GM12878 (cell line): ENCODE measurements around the gene OR52K2. TPM values are rescaled to one million over a fixed set of nuclear protein-coding genes. Genes with fewer than 3 reads are reported as not detected.

Experiments used
- ATAC-seq: fragments of 200-7000 bp; cut with Tn5 transposase; 3 replicates; pipeline ENCODE4 v1.9.1; 2020; ENCODE audit warnings: mild to moderate bottlenecking, moderate library complexity
- BruUV-seq: library from RNA; stranded (reverse); fragments of 400-500 nt; replicated peaks from 2 replicates; lab custom pipeline; 2021; lab: Mats Ljungman, UMichigan
- CTCF ChIA-PET: fragments of 300-600 bp; sonication (Branson Sonifier 250); formaldehyde crosslinking; extraction: SDS; loops from one replicate; lab custom pipeline; 2021; ENCODE audit warnings: inconsistent platforms; lab: Yijun Ruan, JAX
- POLR2A ChIA-PET: fragments of 350-600 bp; formaldehyde crosslinking; extraction: SDS; loops from one replicate; lab custom pipeline; 2021; ENCODE audit warnings: inconsistent platforms; lab: Charles Lee
- RAD21 ChIA-PET: fragments of 300-600 bp; sonication (Branson Sonifier 250); formaldehyde crosslinking; loops from one replicate; lab custom pipeline; 2023; ENCODE audit warnings: antibody characterized with exemption; ENCODE audit not compliant: unreplicated experiment; lab: Charles Lee
- SMC1A ChIA-PET: fragments of 300-600 bp; sonication (Branson Sonifier 250); formaldehyde crosslinking; loops from one replicate; lab custom pipeline; 2023; ENCODE audit not compliant: unreplicated experiment, uncharacterized antibody; lab: Charles Lee
- DNase-seq: peaks from one replicate; pipeline ENCODE4 v3.0.0-alpha.2; 2011; ENCODE audit warnings: low read depth, low spot score
- FAIRE-seq: peaks from 3 replicates; lab custom pipeline; 2011; peaks lifted over from hg19 to GRCh38; lab: Jason Lieb, UNC
- H2AFZ ChIP-seq: 2 replicates; pipeline ENCODE4 v1.6.0; 2011; ENCODE audit warnings: low read depth, low read length, control low read depth; ENCODE audit not compliant: control insufficient read depth
- H3K27ac ChIP-seq: 2 replicates; pipeline ENCODE4 v1.5.1; 2011; ENCODE audit warnings: control low read depth; ENCODE audit not compliant: control insufficient read depth, insufficient read depth
- H3K27me3 ChIP-seq, 2 experiments: replicated peaks in 1 of 2; 2 replicates each; pipeline versions ENCODE4 v1.6.0 to v1.6.1; 2011; ENCODE audit warnings: low read length in 1 of 2; ENCODE audit not compliant: control insufficient read depth in 2 of 2, insufficient read depth in 2 of 2
- H3K36me3 ChIP-seq, 2 experiments: 2 replicates each; pipeline ENCODE4 v1.5.1; 2011; ENCODE audit warnings: low read length in 1 of 2; ENCODE audit not compliant: control insufficient read depth in 2 of 2, insufficient read depth in 2 of 2
- H3K4me1 ChIP-seq: 2 replicates; pipeline ENCODE4 v1.6.1; 2011; ENCODE audit warnings: mild to moderate bottlenecking, low read length, moderate library complexity, mixed read lengths; ENCODE audit not compliant: control insufficient read depth, insufficient read depth
- H3K4me2 ChIP-seq: 2 replicates; pipeline ENCODE4 v1.6.0; 2011; ENCODE audit warnings: control low read depth; ENCODE audit not compliant: control insufficient read depth, insufficient read depth
- H3K4me3 ChIP-seq: fragments of 200-600 bp; sonication (generic); 2 replicates; pipeline ENCODE4 v1.5.1; 2016
- H3K79me2 ChIP-seq: 2 replicates; pipeline ENCODE4 v1.6.0; 2011; ENCODE audit warnings: low read length; ENCODE audit not compliant: control insufficient read depth, insufficient read depth
- H3K9ac ChIP-seq: 2 replicates; pipeline ENCODE4 v1.8.0; 2011; ENCODE audit warnings: low read length, control low read depth, mixed read lengths; ENCODE audit not compliant: control insufficient read depth, insufficient read depth
- H3K9me3 ChIP-seq: replicated peaks from 3 replicates; pipeline ENCODE4 v1.5.1; 2011; ENCODE audit warnings: mild to moderate bottlenecking, low read length; ENCODE audit not compliant: control insufficient read depth, insufficient read depth
- H4K20me1 ChIP-seq: 2 replicates; pipeline ENCODE4 v1.6.0; 2011; ENCODE audit not compliant: control insufficient read depth, insufficient read depth
- ATF3 ChIP-seq: IDR thresholded peaks from 2 replicates; pipeline ENCODE4 v1.6.1; 2011; ENCODE audit warnings: low read depth, mild to moderate bottlenecking, low read length, moderate library complexity, borderline replicate concordance; ENCODE audit errors: extremely low read depth
- BCLAF1 ChIP-seq: fragments of 450-650 bp; IDR thresholded peaks from 2 replicates; pipeline ENCODE4 v1.6.1; 2017; ENCODE audit warnings: antibody characterized with exemption, mild to moderate bottlenecking, moderate library complexity
- CTCF ChIP-seq, 3 experiments: IDR thresholded peaks in 2 of 3; conservative IDR thresholded peaks in 1 of 3; 2 replicates each; pipeline ENCODE4 v1.5.1; 2011; ENCODE audit warnings: low read depth in 3 of 3, low read length in 3 of 3, mild to moderate bottlenecking in 3 of 3, control low read depth in 2 of 3, moderate library complexity in 2 of 3, inconsistent platforms in 1 of 3, mixed read lengths in 1 of 3; ENCODE audit not compliant: control insufficient read depth in 2 of 3, insufficient read depth in 1 of 3; ENCODE audit errors: extremely low read depth in 1 of 3
- FOXM1 ChIP-seq: IDR thresholded peaks from 2 replicates; pipeline ENCODE4 v1.6.1; 2012; ENCODE audit warnings: low read depth, mild to moderate bottlenecking, inconsistent platforms, low read length, moderate library complexity
- HCFC1 ChIP-seq: fragments of 150-350 bp; IDR thresholded peaks from 2 replicates; pipeline ENCODE4 v1.6.1; 2014; ENCODE audit warnings: low read length
- KLF5 ChIP-seq: fragments of 450-650 bp; IDR thresholded peaks from 2 replicates; pipeline ENCODE4 v1.6.1; 2014; ENCODE audit warnings: mild to moderate bottlenecking; ENCODE audit not compliant: partially characterized antibody
- RB1 ChIP-seq: fragments of 450-650 bp; formaldehyde crosslinking; IDR thresholded peaks from 2 replicates; pipeline ENCODE4 v1.6.1; 2017; ENCODE audit warnings: mild to moderate bottlenecking, borderline replicate concordance
- SMC3 ChIP-seq: IDR thresholded peaks from 2 replicates; pipeline ENCODE4 v1.6.1; 2011; ENCODE audit warnings: low read length, improper control_type of control experiment, borderline replicate concordance
- TCF3 ChIP-seq: IDR thresholded peaks from 2 replicates; pipeline ENCODE4 v1.6.1; 2012; ENCODE audit warnings: low read depth, mild to moderate bottlenecking, low read length, borderline replicate concordance; ENCODE audit not compliant: insufficient read depth
- USF1 ChIP-seq: IDR thresholded peaks from 2 replicates; pipeline ENCODE4 v1.6.1; 2011; ENCODE audit warnings: borderline replicate concordance, low read depth, mild to moderate bottlenecking, moderate library complexity, mixed read lengths, low read length; ENCODE audit not compliant: insufficient read depth; ENCODE audit errors: extremely low read length
- YY1 ChIP-seq: IDR thresholded peaks from 2 replicates; pipeline ENCODE4 v1.6.1; 2011; ENCODE audit warnings: low read depth, mild to moderate bottlenecking, low read length
- ZBTB11 ChIP-seq: fragments of 450-650 bp; formaldehyde crosslinking; IDR thresholded peaks from 2 replicates; pipeline ENCODE4 v1.5.0; 2022; ENCODE audit warnings: mild to moderate bottlenecking, missing genetic modification characterization
- ZNF24 ChIP-seq: fragments of 450-650 bp; IDR thresholded peaks from 2 replicates; pipeline ENCODE4 v1.6.1; 2017; ENCODE audit warnings: antibody characterized with exemption, mild to moderate bottlenecking
- WGBS: methylation state at CpG from one replicate; pipeline ENCODE4 v1.1.6; 2016; ENCODE audit warnings: low lambda C conversion rate; ENCODE audit not compliant: insufficient replicate concordance, insufficient coverage; ENCODE audit errors: missing lambda C conversion rate; 5-methylcytosine and 5-hydroxymethylcytosine counted together
- in situ Hi-C: fragments of 300-500 bp; cut with MboI; formaldehyde crosslinking; loops from 9 replicates; pipeline ENCODE4 v1.14.3; 2018; ENCODE audit warnings: mixed read lengths
- intact Hi-C: fragments of 100-400 bp; cut with micrococcal nuclease; formaldehyde crosslinking; loops from one replicate; pipeline ENCODE4 v1.14.2; 2022; ENCODE audit not compliant: unreplicated experiment
- polyA plus RNA-seq, 11 experiments: library from polyadenylated mRNA; depleted of rRNA in 4 of 11; unstranded in 6 of 11; stranded (reverse) in 5 of 11; fragments of >200 nt; fragmentation: Nextera tagmentation in 4 of 11; fragmentation: Illumina TruSeq in 1 of 11; extraction: Ambion mirVana in 4 of 11; extraction: Trizol in 1 of 11; gene quantifications; 1 replicate in 1 of 11; 2 replicates in 10 of 11; pipeline versions ENCODE4 v1.2.1 to v1.2.3, GENCODE V29; 2011 to 2016; ENCODE audit warnings: inconsistent platforms in 2 of 11, missing spikeins in 2 of 11, low read depth in 1 of 11
- total RNA-seq, 4 experiments: library from RNA; depleted of rRNA in 3 of 4; stranded (reverse); fragments of >200 nt in 3 of 4; fragmentation: Illumina TruSeq in 1 of 4; extraction: Trizol in 1 of 4; gene quantifications; 2 replicates each; pipeline versions ENCODE4 v1.2.1 to v1.2.3, GENCODE V29; 2013 to 2021

OR52K2 gene
- total and polyA plus RNA-seq, 10 of the 15 experiments (the other 5 are each of a cell fraction or from before 2014, with no cell fraction given), result not detected

GRCh38 chr11:4480577-4481239 lies 31.6 kb downstream of the OR52K2 start:
- Histone ChIP-seq H4K20me1 (no peaks in the 10 kb centered on the region), H3K79me2 (no peaks in the 10 kb centered on the region), H3K4me1 (no peaks in the 10 kb centered on the region), H3K9me3 (no peaks in the 10 kb centered on the region), H3K4me2 (no peak overlapping the region), H3K27me3 (no peaks in the 10 kb centered on the region; a peak in 1 of 4 replicates), H2AFZ (no peak overlapping the region), H3K27ac (no peak overlapping the region), H3K9ac (no peak overlapping the region), H3K36me3 (no peaks in the 10 kb centered on the region), H3K4me3 (no peak overlapping the region)
- BruUV-seq, result no TSS peak
- DNase-seq (no peak), FAIRE-seq (no peak), ATAC-seq (no peak)
- in situ Hi-C loops (no loop called here), intact Hi-C loops (no loop called here)
- ChIA-PET CTCF (interaction anchor here (2.4 kb wide), 1 partner anchor 293 kb away, joined by 10 read pairs; no protein-coding TSS in a partner anchor), POLR2A (no interaction called here), SMC1A (no interaction called here), RAD21 (no interaction called here)
- WGBS, result 24% methylated on average over 4 of the region's 4 CpGs
- no peak for TF ChIP-seq TCF3
- no peak for TF ChIP-seq HCFC1
- no peak for TF ChIP-seq ATF3
- TF ChIP-seq CTCF (IDR thresholded peaks at IDR 0.05 in 2 of 3, conservative IDR thresholded peaks at IDR 0.05 in 1 of 3; ENCODE audit: control insufficient read depth in 2 of 3, extremely low read depth in 1 of 3, insufficient read depth in 1 of 3, low read depth in 3 of 3, low read length in 3 of 3), result no peak
- TF ChIP-seq USF1, result no peak
- no peak for TF ChIP-seq YY1
- no peak for TF ChIP-seq BCLAF1
- TF ChIP-seq ZBTB11 (CRISPR knock-in tag), result no peak
- TF ChIP-seq RB1, result no peak
- no peak for TF ChIP-seq KLF5
- no peak for TF ChIP-seq ZNF24
- TF ChIP-seq FOXM1, result no peak
- TF ChIP-seq SMC3, result no peak
